RPMI8226 (cell line): ENCODE data around the gene PRAMEF15.
"Not testable (repeated sequence)": the region's sequence is repeated elsewhere in the genome, so short reads cannot be mapped to it uniquely, and the experiment has no call there.

ENCODE experiments used
- DNase-seq: peaks from one replicate; pipeline ENCODE4 v3.0.0-alpha.2; 2015

Gene PRAMEF15

DNA sequence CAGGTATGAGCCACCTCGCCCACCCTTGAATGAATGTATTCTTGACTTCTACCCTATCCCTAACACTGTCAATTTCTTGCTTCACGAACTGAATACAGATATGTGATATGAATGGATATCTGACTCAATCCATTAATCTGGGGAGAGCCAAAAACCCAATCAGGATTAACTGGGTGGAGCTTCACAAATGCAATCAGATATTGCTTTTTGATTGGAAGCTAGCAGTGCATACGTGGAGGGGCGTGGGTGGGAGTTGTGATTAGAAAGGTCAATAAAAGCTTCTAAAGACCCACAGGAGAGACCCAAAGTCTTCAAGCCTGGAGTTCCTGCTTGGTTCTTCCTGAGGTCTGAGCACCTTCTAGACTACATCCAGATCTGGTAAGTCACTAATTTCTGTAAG lies at the start of gene PRAMEF15:
Gene PRAMEF15, plus strand, starts transcription at position 301 of the 400 bp plus-strand sequence. CDS start 2,827 bp downstream, outside the sequence.
- DNase-seq: not testable (repeated sequence)

DNA sequence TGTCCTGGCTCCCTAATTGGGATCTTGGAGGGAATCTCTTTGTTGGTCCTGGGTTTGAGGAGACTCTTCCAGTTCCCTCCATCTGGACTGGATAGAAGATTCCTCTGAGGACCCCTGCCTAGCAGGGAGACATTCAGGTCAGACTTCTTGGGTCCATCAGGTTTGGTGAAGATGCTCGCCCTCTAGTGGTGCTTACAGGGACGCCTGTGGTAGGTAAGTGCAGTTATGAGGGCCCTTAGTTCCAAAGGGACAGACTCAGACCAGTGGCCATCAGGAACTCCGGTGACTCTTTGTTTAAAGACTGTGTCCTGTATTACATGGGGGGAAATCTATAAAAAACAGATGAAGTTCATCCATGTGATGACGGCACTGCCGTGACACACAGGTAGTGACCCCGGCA lies 38.4 kb upstream of the PRAMEF15 start:
- peak; percentile 2 for DNase-seq

GRCh38 chr1:13279617-13280016 lies 35.8 kb upstream of the PRAMEF15 start:
- DNase-seq: peak; percentile 16

- DNase-seq: not testable (repeated sequence)
Observed at GRCh38 chr1:13285037-13285436, 30.3 kb upstream of the PRAMEF15 start, which contains the start of gene PRAMEF8. Gene PRAMEF8, minus strand, starts transcription at chr1:13285137. Its CDS starts 1,046 bp downstream, at chr1:13284091.

- peak; percentile 2 for DNase-seq
Observed at GRCh38 chr1:13289030-13289429, 26.4 kb upstream of the PRAMEF15 start.

DNA sequence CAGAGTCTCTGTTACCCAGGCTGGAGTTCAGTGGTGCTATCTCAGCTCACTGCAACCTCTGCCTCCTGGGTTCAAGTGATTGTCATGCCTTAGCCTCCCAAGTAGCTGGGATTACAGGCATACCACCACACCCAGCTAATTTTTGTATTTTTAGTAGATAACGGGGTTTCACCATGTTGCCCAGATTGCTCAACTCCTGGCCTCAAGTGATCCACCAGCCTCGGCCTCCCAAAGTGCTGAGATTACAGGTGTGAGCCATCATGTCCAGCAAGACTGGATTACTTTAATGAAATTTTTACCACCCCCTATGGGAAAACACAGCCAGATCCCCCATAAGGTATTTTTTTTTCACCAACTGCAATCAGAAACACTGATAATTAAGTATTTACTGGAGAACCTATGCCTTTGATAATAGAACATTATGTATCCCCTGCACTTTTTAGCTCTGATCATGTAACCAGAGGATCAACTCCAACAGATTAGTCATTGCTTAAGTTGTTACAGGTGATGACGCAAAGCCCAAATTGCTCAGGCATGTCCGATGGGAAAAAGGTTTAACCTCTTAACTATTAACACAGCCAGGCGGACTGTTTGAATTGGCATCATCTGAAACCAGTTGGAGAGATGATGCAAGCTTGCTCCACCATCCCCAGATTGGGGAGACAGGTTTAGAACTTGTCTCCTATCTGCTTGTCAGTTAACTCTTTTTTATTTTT lies 18.0 kb upstream of the PRAMEF15 start:
- not testable (repeated sequence) for DNase-seq

GRCh38 chr1:13298699-13299098 lies 16.7 kb upstream of the PRAMEF15 start:
- not testable (repeated sequence) for DNase-seq

DNA sequence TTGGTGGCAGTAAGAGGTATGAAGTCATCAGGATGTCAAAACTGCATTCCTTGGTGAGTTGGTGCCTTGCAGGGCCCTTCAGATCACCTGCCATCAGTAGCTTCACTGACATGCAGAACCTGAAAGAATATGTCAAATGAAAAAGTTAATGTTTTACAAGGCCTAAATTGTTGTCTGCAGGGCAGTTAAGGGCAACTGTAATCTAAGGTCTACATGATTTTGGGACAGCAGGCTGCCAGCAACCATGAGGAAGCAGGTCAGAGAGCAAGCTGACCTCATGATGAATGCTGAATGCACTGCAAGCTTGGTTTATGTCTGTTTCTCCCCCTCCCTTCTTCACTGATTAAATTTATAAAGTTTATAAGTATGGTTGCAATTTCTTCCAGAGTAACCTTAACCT lies 13.2 kb upstream of the PRAMEF15 start:
- DNase-seq: not testable (repeated sequence)

DNA sequence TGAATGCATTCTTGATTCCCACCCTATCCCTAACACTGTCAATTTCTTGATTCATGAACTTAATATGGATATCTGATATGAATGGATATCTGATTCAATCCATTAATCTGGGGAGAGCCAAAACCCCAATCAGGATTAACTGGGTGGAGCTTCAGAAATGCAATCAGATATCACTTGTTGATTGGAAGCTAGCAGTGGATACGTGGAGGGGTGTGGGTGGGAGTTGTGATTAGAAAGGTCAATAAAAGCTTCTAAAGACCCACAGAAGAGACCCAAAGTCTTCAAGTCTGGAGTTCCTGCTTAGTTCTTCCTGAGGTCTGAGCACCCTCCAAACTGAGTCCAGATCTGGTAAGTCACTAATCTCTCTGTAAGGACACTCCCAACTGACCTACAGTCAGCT lies 12.1 kb upstream of the PRAMEF15 start, which contains the start of gene PRAMEF33:
Gene PRAMEF33, plus strand, starts transcription at position 301 of the 400 bp plus-strand sequence. CDS start 2,416 bp downstream, outside the sequence.
- not testable (repeated sequence) for DNase-seq

DNA sequence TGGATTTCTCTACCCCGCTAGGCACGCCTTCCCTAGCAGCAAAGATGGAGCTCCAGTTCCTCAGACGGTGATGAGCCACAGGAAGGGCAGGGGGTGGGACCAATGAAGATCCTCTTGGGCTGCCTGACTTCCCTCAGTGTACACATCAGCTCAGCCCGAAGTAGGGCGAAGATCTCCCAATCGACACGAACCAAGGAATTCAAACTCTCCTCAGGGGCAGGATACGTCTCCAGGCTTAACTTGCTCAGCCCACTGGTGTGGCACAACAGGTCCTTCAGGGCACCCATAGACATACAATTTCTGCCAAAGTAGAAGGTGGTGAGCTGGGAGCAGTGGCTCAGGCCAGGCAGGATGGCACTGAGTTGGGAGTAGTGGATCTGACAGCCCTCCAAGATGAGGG lies 27.1 kb downstream of the PRAMEF15 start:
- not testable (repeated sequence) for DNase-seq

GRCh38 chr1:13347034-13347433 lies 31.7 kb downstream of the PRAMEF15 start, which contains the start of gene PRAMEF14:
Gene PRAMEF14, minus strand, starts transcription at chr1:13347134. Its CDS starts 1,820 bp downstream, at chr1:13345314.
- not testable (repeated sequence) for DNase-seq

- DNase-seq: not testable (repeated sequence)
Observed at GRCh38 chr1:13353476-13353875, 38.1 kb downstream of the PRAMEF15 start.

DNA sequence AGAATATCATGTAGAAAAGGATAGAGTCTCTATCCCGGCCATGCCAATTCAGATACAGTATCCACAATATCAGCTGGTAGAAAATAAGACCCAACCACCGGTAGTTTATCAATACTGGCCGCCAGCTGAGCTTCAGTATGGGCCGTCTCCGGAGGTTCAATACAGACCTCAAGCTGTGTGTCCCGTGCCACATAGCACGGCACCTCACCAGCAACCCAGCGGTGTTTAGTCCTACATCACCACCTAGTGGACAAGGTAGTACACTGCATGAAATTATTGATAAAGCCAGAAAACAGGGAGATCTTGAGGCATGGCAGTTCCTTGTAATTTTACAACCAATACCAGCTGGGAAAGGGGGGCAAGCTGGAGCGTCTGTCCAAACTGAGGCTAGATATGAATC lies 39.1 kb downstream of the PRAMEF15 start:
- not testable (repeated sequence) for DNase-seq

DNA sequence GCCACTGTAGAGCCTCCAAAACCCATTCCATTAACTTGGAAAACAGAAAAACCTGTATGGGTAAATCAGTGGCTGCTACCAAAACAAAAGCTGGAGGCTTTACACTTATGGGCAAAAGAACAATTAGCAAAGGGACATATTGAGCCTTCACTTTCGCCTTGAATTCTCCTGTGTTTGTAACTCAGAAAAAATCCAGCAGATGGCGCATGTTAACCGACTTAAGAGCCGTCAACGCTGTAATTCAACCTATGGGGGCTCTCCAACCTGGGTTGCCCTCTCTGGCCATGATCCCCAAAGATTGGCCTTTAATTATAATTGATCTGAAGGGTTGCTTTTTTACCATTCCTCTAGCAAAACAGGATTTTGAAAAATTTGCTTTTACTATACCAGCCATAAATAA lies 41.4 kb downstream of the PRAMEF15 start:
- DNase-seq: peak; percentile 83

DNA sequence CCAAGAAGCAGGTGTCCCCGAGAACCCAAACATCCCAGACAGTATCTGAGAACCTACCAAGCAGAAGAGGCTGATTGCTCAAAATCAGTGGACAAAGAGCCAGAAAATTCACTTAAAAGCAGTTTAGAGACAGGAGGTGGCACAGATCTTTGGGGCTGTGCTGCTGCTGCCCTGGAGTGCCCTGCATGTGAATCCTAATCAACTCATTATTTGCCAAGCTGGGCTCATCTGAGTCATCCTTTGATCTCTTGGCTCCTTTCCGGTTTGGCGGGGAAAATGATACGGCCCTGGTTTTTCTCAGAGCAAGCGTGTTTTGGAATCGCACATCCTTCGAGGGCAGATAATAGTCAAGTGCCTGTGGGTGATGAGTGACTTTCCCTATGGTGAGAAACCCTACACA lies 47.0 kb downstream of the PRAMEF15 start:
- DNase-seq: not testable (repeated sequence)

GRCh38 chr1:13364928-13365327 lies 49.5 kb downstream of the PRAMEF15 start:
- not testable (repeated sequence) for DNase-seq

- not testable (repeated sequence) for DNase-seq
Observed at GRCh38 chr1:13366536-13366935, 51.2 kb downstream of the PRAMEF15 start.

DNA sequence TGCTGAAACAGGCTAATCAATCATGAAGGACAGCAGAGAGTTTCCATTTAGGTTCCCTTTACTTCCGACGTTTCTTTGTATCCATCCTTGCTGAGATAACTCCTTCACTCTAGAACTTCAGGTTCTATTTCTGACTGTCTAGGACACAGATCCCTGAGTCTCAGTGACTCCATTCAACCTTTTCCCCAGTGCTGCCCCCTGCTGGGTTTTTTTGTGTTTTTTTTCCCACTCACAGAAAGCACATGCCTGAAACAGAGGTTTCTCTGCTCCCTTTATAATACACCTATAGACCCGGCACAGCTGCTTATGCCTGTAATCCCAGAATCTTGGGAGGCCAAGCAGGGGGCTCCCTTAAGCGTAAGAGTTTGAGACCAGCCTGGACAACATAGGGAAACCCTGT lies 53.2 kb downstream of the PRAMEF15 start:
- peak; percentile 58 for DNase-seq
